Osteocyte (in vitro differentiated cells): ENCODE data around the gene ULK2. TPM values are rescaled to one million over a fixed set of nuclear protein-coding genes. Genes with fewer than 3 reads are reported as not detected.
"Not testable (repeated sequence)": the region's sequence is repeated elsewhere in the genome, so short reads cannot be mapped to it uniquely, and the experiment has no call there.

Experiments
- DNase-seq: peaks from one replicate; pipeline ENCODE4 v3.0.0; 2021; ENCODE audit warnings: mixed read lengths; ENCODE audit not compliant: unreplicated experiment; ENCODE audit errors: extremely low spot score
- H3K27ac Mint-ChIP-seq: one replicate; pipeline ENCODE4 v1.8.0; 2021; ENCODE audit warnings: mild to moderate bottlenecking, mixed read lengths; ENCODE audit not compliant: unreplicated experiment
- H3K27me3 Mint-ChIP-seq: one replicate; pipeline ENCODE4 v1.8.0; 2021; ENCODE audit warnings: mixed read lengths; ENCODE audit not compliant: unreplicated experiment
- H3K36me3 Mint-ChIP-seq: one replicate; pipeline ENCODE4 v1.8.0; 2021; ENCODE audit warnings: mixed read lengths; ENCODE audit not compliant: unreplicated experiment
- H3K4me1 Mint-ChIP-seq: one replicate; pipeline ENCODE4 v1.8.0; 2021; ENCODE audit warnings: mixed read lengths; ENCODE audit not compliant: unreplicated experiment
- H3K4me3 Mint-ChIP-seq: one replicate; pipeline ENCODE4 v1.8.0; 2021; ENCODE audit warnings: mild to moderate bottlenecking, moderate library complexity, mixed read lengths; ENCODE audit not compliant: unreplicated experiment
- H3K9me3 Mint-ChIP-seq: one replicate; pipeline ENCODE4 v1.8.0; 2021; ENCODE audit warnings: mixed read lengths; ENCODE audit not compliant: unreplicated experiment
- CTCF ChIP-seq: fragments of 200-600 bp; sonication (generic); IDR thresholded peaks from 2 replicates; pipeline ENCODE4 v1.5.0; 2021; ENCODE audit warnings: antibody characterized with exemption, mild to moderate bottlenecking, moderate library complexity
- total RNA-seq: library from RNA; stranded (reverse); gene quantifications from 2 replicates; pipeline ENCODE4 v1.2.1, GENCODE V29; 2021

The ULK2 gene
- total RNA-seq, 1 donor from 2014 or later = 33.3 TPM

DNA sequence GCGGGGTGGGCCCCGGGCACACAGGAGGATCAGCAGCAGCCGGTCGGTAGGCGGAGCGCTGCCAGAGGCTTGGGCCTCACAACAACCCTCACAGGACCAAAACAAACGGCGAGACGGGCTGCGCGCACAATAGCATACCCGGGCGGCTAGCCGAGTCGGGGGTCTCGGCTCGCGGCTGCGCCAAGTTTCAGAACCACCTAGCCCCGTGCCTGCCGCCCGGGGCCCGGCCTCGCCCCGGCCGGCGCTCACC lies 732 bp downstream of the ULK2 start:
- peaks cover 6% of the 10 kb centered on the region for H3K36me3 Mint-ChIP-seq
- peaks cover 16% of the 10 kb centered on the region for H3K4me1 Mint-ChIP-seq
- DNase-seq = no peak
- no peaks in the 10 kb centered on the region for H3K9me3 Mint-ChIP-seq
- TF ChIP-seq CTCF = peak; percentile 44
- peak overlapping the region; percentile 69 for H3K27ac Mint-ChIP-seq
- H3K4me3 Mint-ChIP-seq = peak overlapping the region; percentile 88
- H3K27me3 Mint-ChIP-seq = no peaks in the 10 kb centered on the region

DNA sequence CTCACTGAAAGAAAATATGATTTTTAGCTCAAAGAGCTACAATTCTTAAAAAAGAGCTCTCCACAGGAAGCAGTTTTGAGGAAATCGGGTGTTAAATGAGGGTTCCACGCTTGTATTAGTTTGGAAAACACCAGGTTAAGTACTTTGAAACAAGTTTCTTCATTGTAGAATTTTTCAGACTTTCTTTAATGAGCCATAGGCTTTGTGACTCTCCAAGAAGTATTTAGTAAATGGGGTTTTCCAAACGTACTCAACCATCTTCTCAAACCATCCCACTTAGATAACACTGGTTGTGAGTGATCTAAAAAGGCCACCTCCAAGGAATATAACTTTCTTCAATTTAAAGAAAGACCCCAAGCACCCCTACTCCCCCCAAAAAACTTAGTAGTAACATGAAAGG lies 2.7 kb downstream of the ULK2 start:
- H3K9me3 Mint-ChIP-seq = no peaks in the 10 kb centered on the region
- no peak for DNase-seq
- no peak overlapping the region for H3K4me3 Mint-ChIP-seq
- no peaks in the 10 kb centered on the region for H3K27me3 Mint-ChIP-seq
- H3K36me3 Mint-ChIP-seq = peaks cover 7% of the 10 kb centered on the region
- peak overlapping the region; percentile 19 for H3K27ac Mint-ChIP-seq
- peaks cover 16% of the 10 kb centered on the region for H3K4me1 Mint-ChIP-seq
- no peak for TF ChIP-seq CTCF

DNA sequence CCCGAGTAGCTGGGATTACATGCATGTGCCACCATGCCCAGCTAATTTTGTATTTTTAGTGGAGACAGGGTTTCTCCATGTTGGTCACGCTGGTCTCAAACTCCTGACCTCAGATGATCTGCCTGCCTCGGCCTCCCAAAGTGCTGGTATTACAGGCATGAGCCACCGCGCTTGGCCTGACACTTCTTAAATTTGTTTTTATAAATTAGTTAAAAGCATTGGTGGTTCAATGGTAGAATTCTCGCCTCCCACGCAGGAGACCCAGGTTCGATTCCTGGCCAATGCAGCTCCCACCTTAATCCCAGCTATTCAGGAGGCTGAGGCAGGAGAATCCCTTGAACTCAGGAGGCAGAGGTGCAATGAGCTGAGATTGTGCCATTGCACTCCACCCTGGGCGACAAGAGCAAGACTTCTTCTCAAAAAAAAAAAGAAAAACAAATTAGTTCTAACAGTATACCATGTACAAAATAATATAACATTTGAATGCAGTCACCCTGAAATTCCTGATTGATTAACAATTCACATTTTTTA lies 7.0 kb downstream of the ULK2 start:
- not testable (repeated sequence) for H3K4me3 Mint-ChIP-seq, H3K27ac Mint-ChIP-seq, H3K4me1 Mint-ChIP-seq, H3K27me3 Mint-ChIP-seq, H3K9me3 Mint-ChIP-seq
- H3K36me3 Mint-ChIP-seq = peaks cover 15% of the 10 kb centered on the region
- DNase-seq = peak; percentile 25

GRCh38 chr17:19857640-19858039 lies 10.1 kb downstream of the ULK2 start:
- no peak overlapping the region for H3K4me3 Mint-ChIP-seq
- DNase-seq = no peak
- peaks cover 20% of the 10 kb centered on the region for H3K36me3 Mint-ChIP-seq
- H3K27ac Mint-ChIP-seq = no peak overlapping the region
- H3K4me1 Mint-ChIP-seq = no peaks in the 10 kb centered on the region
- no peaks in the 10 kb centered on the region for H3K9me3 Mint-ChIP-seq
- TF ChIP-seq CTCF = no peak
- no peaks in the 10 kb centered on the region for H3K27me3 Mint-ChIP-seq

DNA sequence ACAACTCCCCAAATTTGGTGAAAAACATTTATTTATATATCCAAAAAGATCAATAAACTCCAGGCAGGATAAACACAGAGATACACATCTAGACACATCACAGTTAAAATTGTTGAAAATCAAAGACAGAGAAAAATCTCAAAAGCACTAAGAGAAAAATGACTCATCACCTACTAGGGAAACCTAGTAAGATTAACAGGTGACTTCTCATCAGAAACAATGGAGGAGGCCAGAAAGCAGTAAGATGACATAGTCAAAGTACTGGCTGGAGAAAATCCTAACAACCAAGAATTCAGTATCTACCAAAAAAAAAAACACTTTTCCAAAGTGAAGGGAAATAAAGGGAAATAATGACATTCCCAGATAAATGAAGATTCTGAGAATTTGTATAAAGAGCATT lies 33.8 kb downstream of the ULK2 start:
- no peak overlapping the region for H3K4me3 Mint-ChIP-seq
- H3K27ac Mint-ChIP-seq = no peak overlapping the region
- no peaks in the 10 kb centered on the region for H3K27me3 Mint-ChIP-seq
- no peaks in the 10 kb centered on the region for H3K4me1 Mint-ChIP-seq
- DNase-seq = no peak
- no peak for TF ChIP-seq CTCF
- H3K9me3 Mint-ChIP-seq = no peaks in the 10 kb centered on the region
- peaks cover 46% of the 10 kb centered on the region for H3K36me3 Mint-ChIP-seq

GRCh38 chr17:19830061-19830460 lies 37.7 kb downstream of the ULK2 start:
- no peak for TF ChIP-seq CTCF
- H3K4me1 Mint-ChIP-seq = no peaks in the 10 kb centered on the region
- H3K36me3 Mint-ChIP-seq = peaks cover 49% of the 10 kb centered on the region
- no peaks in the 10 kb centered on the region for H3K9me3 Mint-ChIP-seq
- no peak overlapping the region for H3K27ac Mint-ChIP-seq
- no peak overlapping the region for H3K4me3 Mint-ChIP-seq
- DNase-seq = no peak
- no peaks in the 10 kb centered on the region for H3K27me3 Mint-ChIP-seq
